Breast epithelium (tissue), 3 donors: ENCODE results near the gene KHDC4.

ENCODE experiments used
- CTCF ChIP-seq, 3 donors: fragments of 450-650 bp; IDR thresholded peaks; one replicate each; pipeline ENCODE4 v1.5.1; 2016 to 2017; ENCODE audit warnings: antibody characterized with exemption in 3 of 3, mild to moderate bottlenecking in 3 of 3, moderate library complexity in 3 of 3
- POLR2A ChIP-seq: fragments of 450-650 bp; IDR thresholded peaks from one replicate; pipeline ENCODE4 v1.6.1; 2016; ENCODE audit warnings: antibody characterized with exemption, mild to moderate bottlenecking, moderate library complexity
- POLR2AphosphoS5 ChIP-seq, 3 donors: sonication (generic); formaldehyde crosslinking; IDR thresholded peaks; one replicate each; pipeline ENCODE4 v1.6.1; 2017; ENCODE audit warnings: antibody characterized with exemption in 3 of 3

GRCh38 chr1:155968670-155969069 lies 34.5 kb upstream of the KHDC4 start:
- TF ChIP-seq CTCF (IDR thresholded peaks at IDR 0.05) (no peak), POLR2AphosphoS5 (IDR thresholded peaks at IDR 0.05) (no peak), POLR2A (no peak)
